NCI-H345 treated with DMSO at 0.1 percent for 48 hours (cell line): ENCODE measurements around the gene DPP6.
"Not testable (repeated sequence)": the region's sequence is repeated elsewhere in the genome, so short reads cannot be mapped to it uniquely, and the experiment has no call there.

ENCODE experiments used
- DNase-seq: peaks from one replicate; lab custom pipeline; 2025; ENCODE audit not compliant: unreplicated experiment; lab: John Stamatoyannopoulos, UW

Gene DPP6

DNA sequence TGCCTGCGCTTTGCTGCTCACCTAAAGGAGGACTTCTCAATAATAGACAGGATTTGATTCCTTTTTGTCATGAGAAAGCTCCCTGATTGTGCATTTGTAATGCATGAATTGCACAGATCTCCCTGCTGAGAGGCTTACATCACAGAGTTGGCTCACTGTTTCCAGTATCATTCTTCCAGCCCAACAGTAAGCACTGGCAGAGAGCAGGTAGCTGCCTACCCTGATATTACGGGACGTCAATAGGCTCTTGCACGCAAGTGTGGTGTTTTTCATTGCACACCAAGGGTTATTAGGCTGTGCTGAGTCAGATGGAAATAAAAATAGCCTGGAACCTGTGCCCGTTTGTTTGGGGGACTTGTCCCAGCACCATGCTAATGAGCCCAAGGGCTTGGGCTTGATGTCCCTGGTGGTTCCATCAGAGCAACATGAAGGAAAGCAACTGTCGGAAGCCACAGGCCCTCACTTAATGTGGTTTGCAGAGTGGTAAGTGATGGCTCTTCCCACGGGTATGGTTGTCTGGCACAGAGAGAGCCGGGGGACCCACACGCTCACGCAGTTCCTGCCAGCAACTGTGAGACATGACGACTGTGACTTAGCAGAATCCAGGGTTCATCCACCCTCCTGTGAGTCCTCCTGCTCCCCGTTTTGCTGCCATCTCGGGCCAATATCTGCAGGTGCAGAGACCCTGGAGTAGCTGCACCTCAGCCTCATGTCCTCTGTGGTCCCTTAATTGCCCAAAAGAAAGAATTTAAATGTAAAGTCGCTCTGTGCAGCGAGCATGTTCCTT is 20.4 kb downstream of the DPP6 start:
- not testable (repeated sequence) for DNase-seq

DNA sequence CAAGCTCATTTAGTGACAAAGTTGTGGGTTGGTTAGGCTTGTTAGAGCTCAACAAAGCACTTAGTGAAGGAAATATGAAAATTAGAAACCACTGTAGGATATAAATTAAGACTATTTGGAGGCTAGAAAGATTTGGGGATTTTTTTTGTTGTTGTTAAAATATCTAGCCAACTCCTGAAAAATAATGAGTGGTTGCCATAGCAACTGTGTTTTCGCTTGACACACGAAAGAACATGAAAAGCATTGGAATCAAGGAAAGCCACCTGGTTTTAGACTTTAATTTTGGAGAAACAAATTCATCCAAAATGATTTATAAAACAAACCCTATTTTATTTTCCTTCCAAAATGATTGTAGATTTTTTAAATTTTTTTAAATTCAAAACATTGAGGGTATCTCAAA is 26.3 kb downstream of the DPP6 start:
- not testable (repeated sequence) for DNase-seq

DNA sequence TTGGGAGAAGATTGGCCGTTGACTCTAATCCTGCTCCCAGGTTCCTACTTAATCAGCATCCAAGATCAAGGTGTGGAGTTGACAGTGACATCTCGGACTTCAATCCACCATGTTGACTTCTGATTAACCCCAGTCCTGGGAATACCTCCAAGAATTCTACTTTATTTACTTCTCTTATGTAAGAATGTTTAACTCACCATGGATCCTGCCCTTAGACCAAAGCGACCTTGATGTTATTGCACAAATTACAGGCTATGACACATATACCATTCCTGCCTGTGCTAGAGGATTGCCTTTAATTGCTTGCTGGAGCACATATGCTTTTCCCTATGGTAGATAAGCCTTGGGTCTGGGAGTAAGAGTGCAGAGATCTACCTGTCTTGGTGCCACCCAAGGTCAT is 28.1 kb downstream of the DPP6 start:
- DNase-seq, result not testable (repeated sequence)

DNA sequence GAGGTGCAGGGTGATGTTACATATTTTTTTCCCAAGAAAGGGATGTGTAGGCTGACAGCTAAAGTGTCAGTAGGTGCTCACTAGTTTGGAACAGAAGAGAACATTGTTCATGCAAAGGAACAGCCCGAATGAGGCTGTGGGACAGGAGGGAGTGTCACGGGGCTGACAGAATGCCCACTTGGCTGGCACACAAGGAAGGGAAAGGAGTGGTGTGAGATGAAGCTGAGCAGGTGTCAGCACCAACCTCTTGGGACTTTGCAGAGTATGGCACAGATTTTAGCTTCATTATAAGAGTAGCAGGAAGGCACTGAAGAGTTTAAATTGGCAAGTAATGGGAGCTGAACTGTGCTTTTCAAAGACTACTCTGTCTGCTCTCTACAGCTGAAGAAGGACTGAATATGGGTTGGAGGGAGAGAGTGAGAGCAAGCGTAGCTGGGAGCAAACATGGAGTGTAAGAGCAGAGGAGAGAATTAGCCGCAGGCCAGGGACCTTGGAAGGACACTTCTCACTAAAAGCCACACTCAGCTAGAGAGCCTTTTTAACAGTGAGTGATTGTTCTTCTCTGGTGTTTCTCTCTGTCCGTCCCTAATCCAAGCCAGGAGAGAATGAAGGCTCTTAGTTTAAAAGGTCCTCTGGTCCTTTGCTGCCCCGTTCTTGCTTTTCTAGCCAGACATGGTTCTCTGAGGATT is 35.0 kb downstream of the DPP6 start:
- DNase-seq, result not testable (repeated sequence)

DNA sequence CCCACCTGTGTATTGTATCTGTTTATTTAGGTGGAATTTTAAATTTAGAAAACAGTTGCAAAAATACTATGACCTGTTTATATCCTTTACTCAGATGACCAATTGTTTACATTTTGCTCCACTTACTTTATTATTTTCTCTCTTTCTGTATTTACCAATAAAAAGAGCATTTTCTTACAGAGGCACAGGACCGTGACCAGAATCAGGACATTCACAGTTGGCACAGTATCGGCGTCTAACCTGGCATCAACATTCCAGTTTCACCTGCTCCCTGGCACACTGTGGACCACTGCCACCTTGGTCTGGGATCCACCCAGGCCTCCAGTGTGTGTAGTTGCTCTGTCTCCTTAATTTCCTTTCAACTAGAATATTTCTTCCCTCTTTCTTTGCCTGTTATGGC is 39.9 kb downstream of the DPP6 start:
- DNase-seq, result not testable (repeated sequence)

DNA sequence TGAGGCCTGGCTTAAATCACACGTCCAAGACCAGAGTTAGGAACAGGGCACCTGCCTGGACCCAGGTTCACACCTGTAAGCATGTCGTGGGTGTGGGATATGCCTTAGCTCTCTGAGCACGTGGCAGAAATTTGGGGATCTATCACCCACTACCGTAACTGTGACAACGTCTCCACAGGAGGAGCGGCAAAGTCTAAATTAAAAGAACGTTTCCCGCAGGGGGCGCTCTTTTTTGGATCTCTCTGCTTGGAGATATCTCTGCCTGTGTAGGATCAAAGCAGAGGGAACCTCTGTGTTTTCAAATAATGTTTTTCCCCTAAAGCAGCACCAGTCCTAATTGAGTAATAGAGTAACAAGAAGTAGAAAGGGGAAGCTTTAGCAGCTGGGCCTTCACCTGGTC is 43.0 kb downstream of the DPP6 start:
- not testable (repeated sequence) for DNase-seq

DNA sequence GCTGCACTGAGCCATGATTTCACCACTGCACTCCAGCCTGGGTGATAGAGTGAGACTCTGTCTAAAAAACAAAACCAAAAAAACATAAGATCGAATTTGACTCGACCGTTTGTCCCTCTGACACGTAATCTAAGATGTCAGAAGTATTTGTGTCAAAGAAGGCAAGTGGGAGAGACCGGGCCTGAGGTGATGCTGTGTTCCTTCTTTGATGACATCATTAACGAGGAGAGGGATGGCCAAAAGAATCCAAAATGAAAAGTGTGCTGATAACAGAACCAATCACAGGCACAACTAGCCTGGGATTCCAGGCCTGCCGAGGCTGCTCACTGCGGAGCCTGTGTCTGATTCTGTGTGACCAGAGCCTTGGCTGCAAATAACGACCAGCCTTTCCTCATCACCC is 52.9 kb downstream of the DPP6 start:
- not testable (repeated sequence) for DNase-seq

DNA sequence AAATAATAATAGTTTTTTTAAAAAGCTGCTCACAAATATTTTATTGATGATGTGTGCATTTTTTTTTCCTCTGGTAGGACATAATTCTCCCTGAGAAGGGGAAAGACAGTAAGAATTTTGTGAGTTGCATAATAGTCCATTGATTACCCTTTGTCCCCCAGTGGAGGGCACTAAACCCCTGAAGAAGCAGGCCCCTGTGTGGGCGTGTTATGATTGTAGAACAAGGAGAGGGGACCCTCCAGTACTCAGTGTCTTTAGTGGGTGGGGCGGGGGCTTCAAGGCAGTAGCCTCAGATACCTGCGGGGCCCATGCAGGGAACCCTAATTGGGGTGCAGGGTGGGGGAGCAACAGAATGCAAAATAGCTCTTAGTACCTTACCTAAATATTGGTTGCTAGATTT is 57.4 kb downstream of the DPP6 start:
- DNase-seq, result not testable (repeated sequence)

DNA sequence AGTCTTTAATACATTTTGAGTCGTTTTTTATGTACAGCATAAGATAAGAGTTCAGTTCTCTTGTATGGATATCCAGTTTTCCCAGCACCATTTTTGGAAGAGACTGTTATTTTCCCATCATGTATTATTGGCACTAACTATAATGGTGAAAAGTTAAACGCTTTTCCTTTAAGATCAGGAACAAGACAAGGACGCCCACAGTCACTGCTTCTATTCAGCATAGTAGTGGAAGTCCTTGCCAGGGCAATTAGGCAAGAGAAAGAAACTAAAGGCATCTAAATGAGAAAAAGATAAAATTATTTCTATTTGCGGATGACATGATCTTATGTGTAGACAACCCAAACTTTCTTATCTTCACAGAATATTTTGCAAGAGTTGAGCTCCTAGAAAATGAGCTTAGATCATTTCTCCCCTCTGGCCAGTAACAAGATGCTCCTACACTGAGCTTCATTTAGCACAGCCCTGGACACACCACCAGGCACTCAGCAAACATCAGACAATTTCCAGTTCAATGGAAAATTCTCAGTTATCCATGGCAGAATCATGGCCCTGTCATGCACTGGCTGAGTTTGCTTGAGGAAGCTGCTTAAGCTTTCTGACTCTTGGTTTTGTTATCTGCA is 61.6 kb downstream of the DPP6 start:
- DNase-seq, result not testable (repeated sequence)

DNA sequence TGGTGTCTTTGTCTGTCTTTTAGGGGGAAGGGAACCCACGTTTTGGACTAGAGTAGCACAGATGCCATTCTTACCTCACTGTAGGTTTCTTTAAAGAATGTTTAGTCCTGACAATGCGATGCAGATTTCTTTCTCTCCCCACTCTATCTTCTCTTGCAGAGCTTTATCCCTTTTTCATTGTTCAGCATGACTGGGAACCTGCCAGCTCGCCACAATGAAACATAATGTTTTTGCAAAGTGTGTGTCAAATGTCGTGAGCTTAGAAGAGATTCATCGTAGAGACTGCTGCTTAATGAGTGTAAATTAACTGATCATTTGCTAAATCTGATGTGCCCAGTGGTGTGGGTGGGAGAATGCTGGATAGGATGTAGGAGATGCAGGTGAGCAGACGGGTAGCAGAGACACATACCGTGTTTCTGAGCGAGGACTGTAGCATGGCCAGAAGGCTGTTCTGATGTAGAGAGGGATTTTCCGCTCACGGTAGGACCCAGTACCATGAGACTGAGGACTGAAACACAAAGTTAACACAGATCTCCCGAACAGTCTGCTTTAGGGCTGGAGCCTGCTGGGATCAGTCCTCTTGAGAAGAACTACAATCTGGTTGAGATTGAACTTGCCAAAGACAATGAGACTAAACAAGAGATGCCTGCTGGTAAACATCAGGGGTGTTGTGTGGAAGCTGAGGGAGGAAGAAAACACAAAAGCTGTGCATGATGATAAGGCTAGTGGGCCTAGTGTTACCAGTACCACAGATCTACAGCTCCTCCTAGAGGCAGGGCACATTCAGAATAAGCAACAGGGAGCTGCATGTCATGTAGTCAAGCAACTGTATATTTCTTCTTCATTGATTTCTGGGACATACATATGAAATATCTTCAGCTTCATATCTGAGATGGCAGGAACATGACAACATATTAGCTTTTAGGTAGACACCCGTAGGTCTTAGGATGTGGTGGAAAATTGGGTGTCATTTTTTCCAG is 65.5 kb downstream of the DPP6 start:
- not testable (repeated sequence) for DNase-seq

DNA sequence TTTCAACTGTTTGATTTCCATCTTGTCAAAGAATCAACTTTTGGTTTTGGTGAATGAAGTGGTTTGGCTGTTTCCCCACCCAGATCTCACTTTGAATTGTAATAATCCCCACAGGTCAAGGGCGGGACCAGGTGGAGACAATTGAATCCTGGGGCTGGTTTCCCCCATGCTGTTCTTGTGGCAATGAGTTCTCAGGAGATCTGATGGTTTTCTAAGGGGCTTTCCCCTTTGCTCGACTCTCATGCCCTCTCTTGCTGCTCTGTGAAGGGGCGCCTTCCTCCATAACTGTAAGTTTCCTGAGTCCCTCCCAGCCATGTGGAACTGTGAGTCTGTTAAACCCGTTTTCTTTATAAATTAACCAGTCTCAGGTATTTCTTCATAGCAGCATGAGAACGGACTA is 68.6 kb downstream of the DPP6 start:
- not testable (repeated sequence) for DNase-seq

DNA sequence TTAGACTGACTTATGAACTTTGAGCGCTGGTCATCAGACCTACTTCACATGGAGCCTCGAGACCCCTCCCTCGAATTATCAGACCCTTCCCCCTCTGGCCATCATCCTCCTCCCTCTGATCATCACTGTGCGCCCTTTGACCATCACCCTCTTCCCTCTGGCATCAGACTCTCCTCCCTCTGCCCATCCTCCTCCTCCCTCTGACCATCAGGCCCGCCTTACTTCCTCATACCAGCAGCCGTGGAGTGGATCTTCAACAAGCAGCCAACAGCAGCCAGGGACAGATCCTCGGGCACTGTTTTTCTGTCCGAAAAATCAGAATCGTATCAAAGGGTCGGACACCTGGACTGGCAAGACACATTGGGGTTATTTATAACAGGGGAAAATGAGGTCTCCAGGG is 70.5 kb downstream of the DPP6 start:
- DNase-seq, result not testable (repeated sequence)

DNA sequence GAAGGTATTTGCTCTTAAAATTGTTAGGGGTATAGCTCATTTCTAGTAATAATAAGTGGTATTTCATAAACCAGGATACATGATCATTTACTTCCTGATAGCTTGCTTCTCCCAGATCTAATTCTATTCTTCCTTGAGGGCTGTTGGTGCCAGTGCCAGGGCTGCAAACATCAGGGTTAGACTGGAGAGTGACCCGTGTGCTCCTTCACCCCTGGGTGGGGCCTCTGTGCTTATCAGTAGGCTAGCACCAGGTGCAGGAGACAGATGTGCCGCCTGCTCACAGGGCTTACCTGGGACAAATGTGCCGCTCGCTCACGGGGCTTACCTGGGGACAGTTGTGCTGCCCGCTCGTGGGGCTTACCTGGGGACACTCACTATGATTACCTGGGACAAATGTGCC is 71.2 kb downstream of the DPP6 start:
- not testable (repeated sequence) for DNase-seq

DNA sequence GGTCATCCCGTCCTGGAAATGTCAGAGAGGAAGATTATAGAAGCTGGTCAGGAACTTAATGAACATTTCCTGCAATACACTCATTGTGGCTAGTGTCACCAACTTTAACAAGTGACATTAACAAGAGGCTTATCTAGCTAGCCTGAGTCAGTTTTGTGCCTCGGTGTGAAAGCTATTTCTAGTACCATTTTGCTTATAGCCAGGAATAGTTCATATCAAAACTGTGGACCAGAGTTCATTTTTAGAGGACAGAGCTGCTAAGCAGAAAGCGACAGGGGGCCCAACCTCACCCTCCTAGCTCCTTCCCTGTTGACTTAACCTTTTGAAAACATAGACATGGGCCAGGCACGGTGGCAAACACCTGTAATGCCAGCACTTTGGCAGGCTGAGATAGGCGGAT is 76.9 kb downstream of the DPP6 start:
- DNase-seq, result not testable (repeated sequence)

DNA sequence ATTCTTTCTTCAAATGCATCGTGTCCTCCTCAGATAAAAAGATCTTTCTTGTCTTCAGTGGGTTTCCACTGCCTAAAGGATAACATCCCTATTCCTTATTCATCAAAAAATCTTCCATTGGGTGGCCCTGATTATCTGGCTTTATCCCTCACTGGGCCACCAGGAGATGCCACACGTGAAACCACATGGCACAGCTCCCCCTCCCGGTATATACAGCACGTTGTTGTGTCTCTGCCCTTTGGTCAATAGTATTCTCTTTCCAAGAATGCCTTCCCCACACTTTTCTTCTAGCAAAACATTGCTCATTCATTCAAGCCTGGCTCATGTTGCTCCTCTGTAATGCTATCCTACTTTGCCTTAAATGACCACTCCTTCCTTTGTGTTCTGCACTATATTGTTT is 80.4 kb downstream of the DPP6 start:
- not testable (repeated sequence) for DNase-seq

DNA sequence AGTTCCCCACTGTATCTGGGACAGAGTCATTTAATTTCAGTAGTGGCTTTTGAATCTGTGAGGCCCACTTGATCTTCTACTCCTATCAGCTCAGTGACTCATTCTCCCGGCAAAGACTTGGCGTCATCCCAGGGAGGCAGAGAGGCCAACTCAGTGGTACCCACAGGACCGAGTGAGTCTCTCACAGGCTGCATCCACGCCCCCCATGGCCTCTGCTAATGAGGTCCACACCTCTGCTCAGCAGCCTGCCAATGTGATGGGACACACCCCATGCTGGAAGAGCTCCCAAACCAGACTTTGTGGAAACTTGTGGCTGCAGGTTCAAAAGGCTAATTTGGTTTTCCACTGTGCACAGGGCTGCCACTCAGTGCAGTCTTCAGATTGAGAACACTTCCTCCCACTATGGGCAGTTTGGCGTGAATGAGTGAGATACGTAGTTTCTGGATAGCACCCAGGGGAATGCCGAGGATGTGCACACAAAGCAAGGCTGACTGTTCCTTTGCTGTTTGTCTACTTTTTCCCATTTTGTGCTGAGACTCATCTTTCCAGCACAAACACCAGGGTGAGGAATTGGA is 81.6 kb downstream of the DPP6 start:
- DNase-seq, result not testable (repeated sequence)

DNA sequence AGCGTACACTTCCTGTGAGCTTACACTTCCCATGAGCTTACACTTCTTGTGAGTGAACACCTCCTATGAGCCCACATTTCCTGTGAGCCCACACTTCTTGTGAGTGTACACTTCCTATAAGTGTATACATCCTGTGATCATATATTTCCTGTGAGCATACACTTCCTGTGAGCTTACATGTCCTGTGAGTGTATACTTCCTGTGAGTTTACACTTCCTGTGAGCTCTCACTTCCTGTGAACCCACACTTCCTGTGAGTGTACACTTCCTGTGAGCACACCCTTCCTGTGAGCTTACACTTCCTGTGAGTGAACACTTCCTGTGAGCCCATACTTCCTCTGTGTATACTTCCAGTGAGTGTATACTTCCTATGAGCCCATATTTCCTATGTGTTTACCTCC is 82.5 kb downstream of the DPP6 start:
- DNase-seq, result not testable (repeated sequence)

DNA sequence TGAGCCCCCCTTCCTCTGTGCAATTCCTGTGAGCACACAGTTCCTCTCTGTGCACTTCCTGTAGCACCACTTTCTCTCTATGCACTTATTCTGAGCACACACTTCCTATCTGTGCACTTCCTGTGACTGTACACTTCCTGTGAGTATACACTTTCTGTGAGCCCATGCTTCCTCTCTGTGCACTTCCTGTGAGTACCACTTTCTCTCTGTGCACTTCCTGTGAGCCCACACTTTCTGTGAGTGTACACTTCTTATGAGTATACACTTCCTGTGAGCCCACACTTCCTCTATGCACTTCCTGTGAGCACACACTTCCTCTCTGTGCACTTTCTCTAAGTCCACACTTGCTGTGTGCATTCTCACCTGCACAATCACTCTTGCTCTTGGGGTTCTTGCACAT is 83.4 kb downstream of the DPP6 start:
- DNase-seq, result not testable (repeated sequence)

DNA sequence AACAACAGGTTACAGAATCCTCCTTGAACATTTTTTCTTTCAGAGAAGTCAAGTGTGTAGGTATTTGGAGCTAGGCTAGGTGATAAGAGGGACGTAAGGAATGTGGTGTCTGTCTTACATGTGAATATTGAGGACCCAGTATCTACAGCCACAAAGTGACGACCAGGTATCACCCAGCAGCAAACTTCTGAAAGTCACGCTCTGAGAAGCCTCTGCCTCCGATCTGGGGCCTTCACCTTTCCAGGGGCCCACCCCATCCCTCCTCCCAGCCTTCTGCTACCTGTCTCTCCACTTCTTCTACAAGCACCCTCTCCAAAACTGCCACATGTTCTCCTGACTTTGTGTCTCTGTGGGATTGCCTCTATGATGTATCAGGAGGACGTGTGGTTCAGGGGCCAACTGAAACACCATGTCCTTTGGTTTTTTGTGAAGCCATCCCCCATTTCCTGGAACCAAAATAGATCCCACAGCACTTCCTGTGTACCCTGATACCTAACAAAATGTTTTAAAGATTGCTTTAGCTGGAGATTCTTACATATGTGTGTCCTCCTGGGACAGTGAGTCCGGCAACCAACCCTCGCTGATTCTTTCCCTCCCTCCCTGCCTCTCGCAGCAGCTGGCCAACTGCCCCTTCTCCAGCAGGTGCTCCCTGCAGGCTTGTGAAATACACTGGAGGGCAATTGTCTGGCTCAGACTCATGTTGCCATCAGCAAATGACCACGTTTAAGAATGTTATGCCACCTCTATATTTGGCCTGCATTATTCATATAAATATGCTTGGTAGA is 93.9 kb downstream of the DPP6 start:
- not testable (repeated sequence) for DNase-seq

DNA sequence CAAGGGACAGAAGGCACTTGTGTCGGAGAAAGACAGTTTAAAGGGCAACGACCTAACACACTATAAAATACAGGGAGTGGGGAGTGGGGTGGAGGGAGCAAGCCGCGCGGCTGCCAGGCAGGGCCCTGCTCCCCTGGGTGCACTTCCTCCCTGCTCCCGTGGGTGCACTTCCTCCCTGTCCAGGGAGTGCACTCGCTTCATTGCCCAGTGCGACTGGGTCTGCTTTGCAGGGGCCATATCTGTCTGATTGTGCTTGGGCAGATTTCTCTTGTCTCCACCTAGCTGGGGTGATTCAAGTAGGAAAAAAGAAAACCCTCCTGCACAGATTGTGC is 94.5 kb downstream of the DPP6 start:
- not testable (repeated sequence) for DNase-seq
